Gastroesophageal sphincter (tissue), 4 donors: ENCODE measurements around the gene HBA1. TPM values are rescaled to one million over a fixed set of nuclear protein-coding genes. Genes with fewer than 3 reads are reported as not detected.
"Not testable (repeated sequence)": the region's sequence is repeated elsewhere in the genome, so short reads cannot be mapped to it uniquely, and the experiment has no call there.

Source experiments
- ATAC-seq: fragments of 150-250 bp; one replicate; pipeline ENCODE4 v1.9.1; 2016; ENCODE audit warnings: mild to moderate bottlenecking, moderate library complexity
- H3K27ac ChIP-seq, 4 donors: fragments of 200-600 bp; sonication (generic) in 3 of 4; 1 replicate in 3 of 4; 2 replicates in 1 of 4; pipeline ENCODE4 v1.5.1; 2016 to 2019
- H3K27me3 ChIP-seq: fragments of 200-600 bp; sonication (generic); one replicate; pipeline ENCODE4 v1.5.1; 2019
- H3K36me3 ChIP-seq, 2 donors: fragments of 200-600 bp; sonication (generic); one replicate each; pipeline ENCODE4 v1.5.1; 2019; ENCODE audit warnings: control low read depth in 1 of 2
- H3K4me1 ChIP-seq, 3 donors: fragments of 200-600 bp; sonication (generic); 1 replicate in 2 of 3; 2 replicates in 1 of 3; pipeline ENCODE4 v1.5.1; 2016 to 2019; ENCODE audit warnings: control low read depth in 2 of 3
- H3K4me3 ChIP-seq, 2 donors: fragments of 200-600 bp; sonication (generic); one replicate each; pipeline ENCODE4 v1.5.1; 2019; ENCODE audit warnings: mild to moderate bottlenecking in 1 of 2, moderate library complexity in 1 of 2
- H3K9me3 ChIP-seq, 3 donors: fragments of 200-600 bp; sonication (generic); one replicate each; pipeline ENCODE4 v1.5.1; 2017 to 2019; ENCODE audit warnings: control low read depth in 2 of 3
- EP300 ChIP-seq: sonication (generic); formaldehyde crosslinking; IDR thresholded peaks from one replicate; pipeline ENCODE4 v1.6.1; 2017; ENCODE audit warnings: antibody characterized with exemption, mild to moderate bottlenecking
- POLR2A ChIP-seq, 2 donors: fragments of 450-650 bp; IDR thresholded peaks; one replicate each; pipeline ENCODE4 v1.6.1; 2017; ENCODE audit warnings: antibody characterized with exemption in 2 of 2, mild to moderate bottlenecking in 2 of 2, moderate library complexity in 1 of 2
- POLR2AphosphoS5 ChIP-seq: sonication (generic); formaldehyde crosslinking; IDR thresholded peaks from one replicate; pipeline ENCODE4 v1.6.1; 2017; ENCODE audit warnings: antibody characterized with exemption
- WGBS, 2 donors: methylation state at CpG; one replicate each; pipeline ENCODE4 v1.1.5; 2018; ENCODE audit warnings: low coverage in 1 of 2; 5-methylcytosine and 5-hydroxymethylcytosine counted together
- total RNA-seq, 4 donors: library from RNA; depleted of rRNA; stranded (reverse); fragments of >200 nt; gene quantifications; one replicate each; pipeline ENCODE4 v1.1.0, GENCODE V29; 2016
- TF ChIP-seq, protein P1 (sequence below), 4 experiments: fragments of 200-600 bp in 2 of 4; fragments of 450-650 bp in 2 of 4; sonication (generic) in 1 of 4; IDR thresholded peaks; one replicate each; pipeline ENCODE4 v1.5.1; 2017 to 2019; ENCODE audit warnings: antibody characterized with exemption in 4 of 4, mild to moderate bottlenecking in 2 of 4, moderate library complexity in 2 of 4

Gene HBA1
- total RNA-seq, 4 donors from 2014 or later, result 15.5 to 96.7 (median 53.1) TPM; not detected in 1

DNA sequence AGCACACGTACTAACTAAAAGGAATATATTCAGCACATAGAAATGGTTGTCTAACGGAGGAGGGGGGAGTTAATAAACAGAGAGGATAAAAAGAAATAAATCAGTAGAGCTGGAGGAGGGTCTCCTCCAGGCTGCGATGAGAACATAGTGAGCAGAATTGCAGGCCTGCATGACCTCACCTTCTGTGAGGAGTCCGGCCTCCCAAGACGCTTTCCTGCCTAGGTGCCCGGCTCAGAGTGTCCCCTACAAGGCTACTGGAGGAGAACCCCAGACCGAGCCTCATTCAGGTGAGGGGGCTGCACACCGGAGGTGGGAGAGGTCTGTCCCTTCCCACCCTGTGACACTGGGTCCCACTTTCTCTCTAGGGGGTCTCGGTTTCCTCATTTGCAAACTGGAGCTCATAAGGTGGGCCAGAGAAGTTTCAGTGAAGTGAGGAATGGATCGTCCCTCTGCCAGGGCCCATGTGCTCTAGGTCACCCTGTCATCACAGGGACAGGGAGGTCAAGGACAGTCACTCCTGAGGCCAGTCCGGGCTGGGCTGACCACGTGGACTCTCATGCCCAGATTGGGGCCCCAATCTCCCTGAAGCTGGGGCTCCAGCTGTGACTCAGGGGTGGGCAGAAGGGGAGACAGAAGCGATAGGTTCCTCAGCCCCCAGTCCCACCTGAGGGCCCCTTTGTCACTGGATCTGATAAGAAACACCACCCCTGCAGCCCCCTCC, 14.0 kb upstream of the HBA1 start:
- ATAC-seq, result no peak
- 81 to 85% methylated on average over 7 of the region's 13 CpGs for WGBS, 2 donors
- Histone ChIP-seq H3K36me3 (no peaks in the 10 kb centered on the region), H3K27me3 (peaks cover 71% of the 10 kb centered on the region), H3K4me1 (peaks cover 0 to 21% (median 16%) of the 10 kb centered on the region in 3 donors), H3K4me3 (no peak overlapping the region), H3K27ac (no peak overlapping the region), H3K9me3 (no peaks in the 10 kb centered on the region)
- no peak for TF ChIP-seq EP300
- TF ChIP-seq POLR2AphosphoS5, result no peak
- no peak for TF ChIP-seq POLR2A (IDR thresholded peaks at IDR 0.05)
- TF ChIP-seq, protein P1, sequence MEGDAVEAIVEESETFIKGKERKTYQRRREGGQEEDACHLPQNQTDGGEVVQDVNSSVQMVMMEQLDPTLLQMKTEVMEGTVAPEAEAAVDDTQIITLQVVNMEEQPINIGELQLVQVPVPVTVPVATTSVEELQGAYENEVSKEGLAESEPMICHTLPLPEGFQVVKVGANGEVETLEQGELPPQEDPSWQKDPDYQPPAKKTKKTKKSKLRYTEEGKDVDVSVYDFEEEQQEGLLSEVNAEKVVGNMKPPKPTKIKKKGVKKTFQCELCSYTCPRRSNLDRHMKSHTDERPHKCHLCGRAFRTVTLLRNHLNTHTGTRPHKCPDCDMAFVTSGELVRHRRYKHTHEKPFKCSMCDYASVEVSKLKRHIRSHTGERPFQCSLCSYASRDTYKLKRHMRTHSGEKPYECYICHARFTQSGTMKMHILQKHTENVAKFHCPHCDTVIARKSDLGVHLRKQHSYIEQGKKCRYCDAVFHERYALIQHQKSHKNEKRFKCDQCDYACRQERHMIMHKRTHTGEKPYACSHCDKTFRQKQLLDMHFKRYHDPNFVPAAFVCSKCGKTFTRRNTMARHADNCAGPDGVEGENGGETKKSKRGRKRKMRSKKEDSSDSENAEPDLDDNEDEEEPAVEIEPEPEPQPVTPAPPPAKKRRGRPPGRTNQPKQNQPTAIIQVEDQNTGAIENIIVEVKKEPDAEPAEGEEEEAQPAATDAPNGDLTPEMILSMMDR (IDR thresholded peaks at IDR 0.05), result no peak

DNA sequence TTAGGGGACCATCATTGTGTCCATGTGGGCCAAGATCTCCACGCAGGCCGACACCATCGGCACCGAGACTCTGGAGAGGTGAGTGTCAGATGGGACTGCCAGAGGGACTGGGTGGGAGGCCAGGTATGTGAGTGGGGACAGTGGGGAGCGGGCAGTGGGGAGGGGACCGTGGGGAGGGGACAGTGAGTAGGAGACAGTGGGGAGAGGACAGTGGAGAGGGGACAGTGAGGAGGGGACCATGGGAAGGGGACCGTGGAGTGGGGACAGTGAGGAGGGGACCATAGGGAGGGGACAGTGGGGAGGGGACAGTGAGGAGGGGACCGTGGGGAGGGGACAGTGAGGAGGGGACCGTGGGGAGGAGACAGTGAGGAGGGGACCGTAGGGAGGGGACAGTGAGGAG, 13.3 kb upstream of the HBA1 start:
- Histone ChIP-seq H3K4me1 (peaks cover 0 to 21% (median 16%) of the 10 kb centered on the region in 3 donors), H3K27me3 (peaks cover 71% of the 10 kb centered on the region)
- not testable (repeated sequence) for ATAC-seq, H3K27ac ChIP-seq, H3K4me3 ChIP-seq, H3K36me3 ChIP-seq, H3K9me3 ChIP-seq
- no CpG with 5 or more reads among the region's 10 CpGs for WGBS, 2 donors

DNA sequence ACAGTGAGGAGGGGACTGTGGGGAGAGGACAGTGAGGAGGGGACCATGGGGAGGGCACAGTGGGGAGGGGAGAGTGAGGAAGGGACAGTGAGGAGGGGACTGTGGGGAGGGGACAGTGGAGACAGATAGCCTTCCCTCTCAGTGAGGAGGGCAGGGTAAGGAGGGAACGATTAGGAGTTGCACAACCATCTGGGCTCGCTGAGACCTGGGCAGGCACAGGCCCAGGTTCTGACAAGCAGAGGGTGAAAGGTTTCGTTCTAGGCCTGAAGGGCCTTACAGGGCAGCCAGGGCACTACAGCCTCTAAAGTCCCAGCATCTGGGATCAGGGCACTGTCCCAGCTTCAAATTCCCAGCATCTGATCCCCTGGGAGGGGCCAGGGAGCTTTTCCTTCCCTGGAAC, 12.8 kb upstream of the HBA1 start:
- ATAC-seq, result not testable (repeated sequence)
- 17 to 28% methylated on average over 1 to 2 of the region's 3 CpGs for WGBS, 2 donors
- peaks cover 71% of the 10 kb centered on the region for H3K27me3 ChIP-seq

DNA sequence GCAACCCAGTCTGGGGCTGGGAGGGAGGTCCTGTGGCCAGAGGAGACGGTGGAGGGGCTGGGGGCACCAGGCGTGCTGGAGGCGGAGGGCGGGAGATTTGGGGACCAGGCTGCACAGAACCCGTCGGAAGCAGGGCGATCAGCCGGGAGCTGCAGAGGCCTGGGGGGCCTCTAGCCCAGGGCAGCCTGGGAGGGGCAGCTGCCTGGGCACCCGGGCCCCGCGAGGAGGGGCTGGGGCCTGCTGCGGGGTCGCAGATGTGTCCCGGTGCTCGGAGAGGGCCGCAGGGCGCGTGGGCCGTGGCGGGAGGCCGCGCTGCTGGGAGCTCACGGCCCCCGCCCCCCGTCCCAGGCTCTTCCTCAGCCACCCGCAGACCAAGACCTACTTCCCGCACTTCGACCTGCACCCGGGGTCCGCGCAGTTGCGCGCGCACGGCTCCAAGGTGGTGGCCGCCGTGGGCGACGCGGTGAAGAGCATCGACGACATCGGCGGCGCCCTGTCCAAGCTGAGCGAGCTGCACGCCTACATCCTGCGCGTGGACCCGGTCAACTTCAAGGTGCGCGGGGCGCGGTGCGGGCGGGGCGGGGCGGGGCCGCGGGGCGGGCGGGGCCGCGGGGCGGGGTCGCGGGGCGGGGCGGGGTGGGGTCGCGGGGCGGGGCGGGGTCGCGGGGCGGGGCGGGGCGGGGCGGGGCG, 12.2 kb upstream of the HBA1 start:
- H3K27me3 ChIP-seq, result peaks cover 74% of the 10 kb centered on the region
- H3K4me1 ChIP-seq, result peaks cover 0 to 21% (median 16%) of the 10 kb centered on the region in 3 donors
- ATAC-seq, result peak; percentile 34
- H3K36me3 ChIP-seq, H3K27ac ChIP-seq, H3K4me3 ChIP-seq, H3K9me3 ChIP-seq: not testable (repeated sequence)
- no CpG with 5 or more reads among the region's 80 CpGs for WGBS, 2 donors

More for the DNA sequence above, 12.8 kb upstream of the HBA1 start:
- H3K4me1 ChIP-seq, result peaks cover 0 to 21% (median 16%) of the 10 kb centered on the region in 3 donors
- H3K9me3 ChIP-seq, H3K27ac ChIP-seq, H3K36me3 ChIP-seq, H3K4me3 ChIP-seq: not testable (repeated sequence)

DNA sequence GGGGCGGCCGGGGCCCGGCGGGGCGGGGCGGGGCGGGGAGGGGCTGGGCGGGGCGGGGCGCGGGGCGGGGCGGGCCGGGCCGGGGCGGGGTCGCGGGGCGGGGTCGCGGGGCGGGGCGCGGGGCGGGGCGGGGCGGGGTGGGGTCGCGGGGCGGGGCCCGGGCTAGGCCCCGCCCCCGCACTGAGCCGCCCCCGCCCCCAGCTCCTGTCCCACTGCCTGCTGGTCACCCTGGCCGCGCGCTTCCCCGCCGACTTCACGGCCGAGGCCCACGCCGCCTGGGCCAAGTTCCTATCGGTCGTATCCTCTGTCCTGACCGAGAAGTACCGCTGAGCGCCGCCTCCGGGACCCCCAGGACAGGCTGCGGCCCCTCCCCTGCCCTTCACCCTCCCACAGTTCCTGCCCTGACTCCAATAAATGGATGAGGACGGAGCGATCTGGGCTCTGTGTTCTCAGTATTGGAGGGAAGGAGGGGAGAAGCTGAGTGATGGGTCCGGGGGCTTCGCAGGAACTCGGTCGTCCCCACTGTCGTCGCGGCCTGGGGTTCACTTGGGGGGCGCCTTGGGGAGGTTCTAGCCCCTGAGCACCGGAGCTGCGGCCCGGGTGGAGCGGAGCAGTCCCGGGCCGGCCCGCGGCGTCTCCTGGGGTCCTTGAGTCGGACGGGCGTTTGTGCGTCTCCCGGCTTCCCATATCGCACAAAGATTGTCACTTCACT, 11.5 kb upstream of the HBA1 start:
- ATAC-seq, result no peak
- Histone ChIP-seq H3K36me3 (no peaks in the 10 kb centered on the region), H3K27ac (no peak overlapping the region), H3K4me3 (peak overlapping the region in 1 of 2 donors; percentile 18), H3K9me3 (no peaks in the 10 kb centered on the region), H3K4me1 (peaks cover 0 to 21% (median 16%) of the 10 kb centered on the region in 3 donors), H3K27me3 (peaks cover 74% of the 10 kb centered on the region)
- TF ChIP-seq EP300, result no peak
- TF ChIP-seq POLR2A (IDR thresholded peaks at IDR 0.05), result no peak
- whole genome bisulfite sequencing, 2 donors, result 0% methylated on average over 16 of the region's 77 CpGs; no CpG with 5 or more reads in 1 of the 2 donors

DNA sequence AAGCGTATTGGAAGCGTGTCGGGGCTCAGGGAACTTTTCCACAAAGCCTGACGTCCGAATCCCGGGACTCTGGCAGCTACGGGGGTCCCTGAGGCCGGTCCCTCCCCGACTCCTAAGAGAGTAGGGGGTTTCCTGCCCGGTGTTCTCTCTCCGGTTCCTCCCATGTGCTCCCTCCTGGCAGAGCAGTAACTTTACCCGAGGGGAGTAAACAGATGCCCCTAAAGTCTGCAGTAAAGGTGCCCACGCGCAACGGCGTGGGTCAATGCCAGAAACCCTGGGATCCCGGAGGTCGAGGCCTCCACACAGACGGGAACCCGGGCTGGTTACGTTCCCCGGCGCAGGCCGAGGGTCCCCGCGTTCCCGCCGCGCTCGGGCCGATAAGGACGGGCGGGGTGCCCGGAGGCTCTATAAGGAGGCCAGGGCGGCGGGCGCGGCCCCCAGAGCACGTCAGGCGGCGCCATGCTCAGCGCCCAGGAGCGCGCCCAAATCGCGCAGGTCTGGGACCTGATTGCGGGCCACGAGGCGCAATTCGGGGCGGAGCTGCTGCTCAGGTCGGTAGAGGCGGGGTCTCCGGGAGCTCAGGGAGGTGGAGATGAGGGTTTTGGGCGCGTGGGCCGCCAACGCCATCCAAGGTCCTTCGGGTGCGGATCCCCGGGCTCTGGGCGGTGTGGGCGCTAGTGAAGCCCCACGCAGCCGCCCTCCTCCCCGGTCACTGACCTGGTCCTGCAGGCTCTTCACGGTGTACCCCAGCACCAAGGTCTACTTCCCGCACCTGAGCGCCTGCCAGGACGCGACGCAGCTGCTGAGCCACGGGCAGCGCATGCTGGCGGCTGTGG, 10.7 kb upstream of the HBA1 start, which contains the start of gene HBM:
Gene HBM, plus strand, starts transcription at position 440 of the 836 bp plus-strand sequence. Its CDS starts 20 bp downstream, at position 460.
- Histone ChIP-seq H3K4me3 (peak within 1 kb of the TSS in 1 of 2 donors; percentile 18), H3K27ac (no peak within 1 kb of the TSS), H3K4me1 (peaks cover 0 to 21% (median 16%) of the 10 kb centered on the region in 3 donors), H3K36me3 (no peaks in the 10 kb centered on the region), H3K9me3 (no peaks in the 10 kb centered on the region), H3K27me3 (peaks cover 79% of the 10 kb centered on the region)
- WGBS, 2 donors, result no CpG with 5 or more reads among the region's 75 CpGs
- no peak for ATAC-seq
- TF ChIP-seq, protein P1 (IDR thresholded peaks at IDR 0.05), result no peak
- TF ChIP-seq EP300, result no peak
- TF ChIP-seq POLR2A (IDR thresholded peaks at IDR 0.05), result no peak
- no peak for TF ChIP-seq POLR2AphosphoS5
